A673 (cell line): ENCODE measurements around the gene ZNF24. TPM values are rescaled to one million over a fixed set of nuclear protein-coding genes. Genes with fewer than 3 reads are reported as not detected.

Source experiments
- BruUV-seq: library from RNA; stranded (reverse); fragments of 400-500 nt; replicated peaks from 2 replicates; lab custom pipeline; 2021; lab: Mats Ljungman, UMichigan
- CTCF ChIA-PET: fragments of 300-600 bp; sonication (Branson Sonifier 250); formaldehyde crosslinking; loops from one replicate; lab custom pipeline; 2022; ENCODE audit warnings: antibody characterized with exemption; lab: Charles Lee
- POLR2A ChIA-PET: fragments of 300-600 bp; sonication (Branson Sonifier 250); formaldehyde crosslinking; loops from one replicate; lab custom pipeline; 2022; ENCODE audit warnings: antibody characterized with exemption; ENCODE audit not compliant: low non-redundant PET; lab: Charles Lee
- DNase-seq: peaks from one replicate; pipeline ENCODE4 v3.0.0-alpha.2; 2015; ENCODE audit warnings: low spot score
- H3K27ac ChIP-seq: fragments of 200-600 bp; sonication (generic); 2 replicates; pipeline ENCODE4 v1.5.1; 2016; ENCODE audit warnings: mixed run types, low read depth, mild to moderate bottlenecking, mixed read lengths, antibody characterized with exemption, low read length; ENCODE audit not compliant: poor library complexity, severe bottlenecking
- H3K27me3 ChIP-seq: fragments of 200-600 bp; sonication (generic); replicated peaks from 2 replicates; pipeline ENCODE4 v1.6.1; 2017; ENCODE audit warnings: mixed run types, low read depth, mild to moderate bottlenecking, mixed read lengths, antibody characterized with exemption, low read length; ENCODE audit not compliant: insufficient read depth, poor library complexity
- H3K36me3 ChIP-seq: fragments of 200-600 bp; sonication (generic); 2 replicates; pipeline ENCODE4 v1.6.1; 2016; ENCODE audit warnings: mixed run types, mild to moderate bottlenecking, mixed read lengths, antibody characterized with exemption, low read length; ENCODE audit not compliant: insufficient read depth, poor library complexity, severe bottlenecking
- H3K4me1 ChIP-seq: fragments of 200-600 bp; sonication (generic); 2 replicates; pipeline ENCODE4 v1.6.1; 2017; ENCODE audit warnings: mixed run types, mild to moderate bottlenecking, mixed read lengths, antibody characterized with exemption, low read length; ENCODE audit not compliant: insufficient read depth, poor library complexity, severe bottlenecking
- H3K4me3 ChIP-seq: fragments of 200-600 bp; sonication (generic); 2 replicates; pipeline ENCODE4 v1.5.1; 2016; ENCODE audit warnings: low read depth, mixed run types, mild to moderate bottlenecking, mixed read lengths, low read length; ENCODE audit not compliant: poor library complexity, severe bottlenecking
- H3K9me3 ChIP-seq: fragments of 200-600 bp; sonication (generic); 2 replicates; pipeline ENCODE4 v1.6.1; 2016; ENCODE audit warnings: mixed run types, low read depth, mild to moderate bottlenecking, mixed read lengths, antibody characterized with exemption, low read length; ENCODE audit not compliant: poor library complexity, severe bottlenecking
- CTCF ChIP-seq: fragments of 300-800, 200-600 bp; sonication (generic); conservative IDR thresholded peaks from 2 replicates; pipeline ENCODE4 v1.5.1; 2017; ENCODE audit warnings: low read depth, mild to moderate bottlenecking, antibody characterized with exemption, low read length, moderate library complexity, mixed read lengths
- EZH2 ChIP-seq: fragments of 200-600 bp; sonication (generic); IDR thresholded peaks from 2 replicates; pipeline ENCODE4 v1.6.1; 2017; ENCODE audit warnings: borderline replicate concordance, low read depth, mild to moderate bottlenecking, mixed read lengths, antibody characterized with exemption, low read length; ENCODE audit not compliant: poor library complexity, severe bottlenecking
- intact Hi-C: fragments of 100-400 bp; cut with micrococcal nuclease; formaldehyde crosslinking; loops from one replicate; pipeline ENCODE4 v1.10.0; 2022; ENCODE audit not compliant: unreplicated experiment
- total RNA-seq: library from RNA; stranded (reverse); gene quantifications from 2 replicates; pipeline ENCODE4 v1.2.3, GENCODE V29; 2021

The ZNF24 gene
- total RNA-seq, 1 experiment from 2014 or later, result 63.3 TPM

- BruUV-seq, result TSS peak; percentile 66
- ChIA-PET CTCF (no interaction called here), POLR2A (interaction anchor here (0.6 kb wide), 1 partner anchor 24 kb away, joined by 3 read pairs; no protein-coding TSS in a partner anchor)
- Histone ChIP-seq H3K27me3 (no peaks in the 10 kb centered on the region), H3K36me3 (peaks cover 4% of the 10 kb centered on the region), H3K4me3 (peak overlapping the region; percentile 78), H3K4me1 (peaks cover 6% of the 10 kb centered on the region), H3K27ac (peak overlapping the region; percentile 81), H3K9me3 (peaks cover 16% of the 10 kb centered on the region)
- DNase-seq, result no peak
- TF ChIP-seq EZH2 (no peak), CTCF (no peak)
- intact Hi-C loops, result no loop called here
These were observed 54.5 kb downstream of the ZNF24 start for GRCh38 chr18:35289727-35290093.

- Histone ChIP-seq H3K9me3 (peaks cover 20% of the 10 kb centered on the region), H3K27me3 (no peaks in the 10 kb centered on the region), H3K4me1 (peaks cover 6% of the 10 kb centered on the region), H3K36me3 (no peaks in the 10 kb centered on the region), H3K27ac (peak overlapping the region; percentile 81), H3K4me3 (peak overlapping the region; percentile 78)
- BruUV-seq, result no TSS peak
- CTCF ChIA-PET, result interaction anchor here (0.6 kb wide), 1 partner anchor 49 kb away, joined by 6 read pairs; no protein-coding TSS in a partner anchor
- DNase-seq, result no peak
- intact Hi-C loops, result no loop called here
- TF ChIP-seq CTCF (no peak), EZH2 (no peak)
- POLR2A ChIA-PET, result interaction anchor here (0.6 kb wide), 1 partner anchor 23 kb away, joined by 3 read pairs; no protein-coding TSS in a partner anchor
These were observed 54.9 kb downstream of the ZNF24 start for GRCh38 chr18:35289293-35289692.

GRCh38 chr18:35284841-35285240 is 59.4 kb downstream of the ZNF24 start:
- no peak overlapping the region for H3K4me3 ChIP-seq
- intact Hi-C loops, result no loop called here
- DNase-seq, result no peak
- CTCF ChIA-PET, result no interaction called here
- H3K9me3 ChIP-seq, result peaks cover 31% of the 10 kb centered on the region
- no peak overlapping the region for H3K27ac ChIP-seq
- H3K27me3 ChIP-seq, result no peaks in the 10 kb centered on the region
- H3K4me1 ChIP-seq, result no peaks in the 10 kb centered on the region
- TF ChIP-seq EZH2, result no peak
- TF ChIP-seq CTCF, result no peak
- BruUV-seq, result no TSS peak
- POLR2A ChIA-PET, result no interaction called here
- no peaks in the 10 kb centered on the region for H3K36me3 ChIP-seq
